Caco-2 (cell line): ENCODE results near the gene SLC17A4. TPM values are rescaled to one million over a fixed set of nuclear protein-coding genes. Genes with fewer than 3 reads are reported as not detected.

Source experiments
- BruUV-seq: library from RNA; stranded (reverse); fragments of 400-500 nt; replicated peaks from 2 replicates; lab custom pipeline; 2021; lab: Mats Ljungman, UMichigan
- CTCF ChIA-PET: fragments of 300-600 bp; sonication (Branson Sonifier 250); formaldehyde crosslinking; loops from one replicate; lab custom pipeline; 2022; ENCODE audit warnings: antibody characterized with exemption; lab: Charles Lee
- POLR2A ChIA-PET: fragments of 300-600 bp; sonication (Branson Sonifier 250); formaldehyde crosslinking; loops from one replicate; lab custom pipeline; 2022; ENCODE audit warnings: antibody characterized with exemption; lab: Charles Lee
- DNase-seq, 2 experiments: peaks; one replicate each; pipeline versions ENCODE4 v3.0.0 to v3.0.0-alpha.2; 2020 to 2022
- H3K27me3 ChIP-seq: replicated peaks from 2 replicates; pipeline ENCODE4 v1.6.0; 2011; ENCODE audit warnings: low read length; ENCODE audit not compliant: control insufficient read depth, insufficient read depth
- H3K36me3 ChIP-seq: 2 replicates; pipeline ENCODE4 v1.5.1; 2011; ENCODE audit warnings: low read length; ENCODE audit not compliant: control insufficient read depth, insufficient read depth
- H3K4me1 ChIP-seq: fragments of 250-450 bp; sonication (Bioruptor Pico); 2 replicates; pipeline ENCODE4 v1.5.1; 2020; ENCODE audit warnings: mild to moderate bottlenecking
- H3K4me3 ChIP-seq: 2 replicates; pipeline ENCODE4 v1.5.1; 2011; ENCODE audit warnings: low read depth, mild to moderate bottlenecking, control low read depth, low read length
- H3K9me3 ChIP-seq: fragments of 250-450 bp; sonication (Bioruptor Pico); 2 replicates; pipeline ENCODE4 v1.5.1; 2020; ENCODE audit warnings: mild to moderate bottlenecking, moderate library complexity
- H3K27ac Mint-ChIP-seq: one replicate; pipeline ENCODE4 v1.8.0; 2022; ENCODE audit warnings: mixed read lengths; ENCODE audit not compliant: unreplicated experiment
- H3K27me3 Mint-ChIP-seq: one replicate; pipeline ENCODE4 v1.8.0; 2022; ENCODE audit warnings: mixed read lengths; ENCODE audit not compliant: insufficient read depth, unreplicated experiment
- H3K36me3 Mint-ChIP-seq: one replicate; pipeline ENCODE4 v1.8.0; 2022; ENCODE audit warnings: mild to moderate bottlenecking, mixed read lengths; ENCODE audit not compliant: insufficient read depth, unreplicated experiment
- H3K4me1 Mint-ChIP-seq: one replicate; pipeline ENCODE4 v1.8.0; 2022; ENCODE audit warnings: low read depth, mixed read lengths; ENCODE audit not compliant: unreplicated experiment
- H3K4me3 Mint-ChIP-seq: one replicate; pipeline ENCODE4 v1.8.0; 2022; ENCODE audit warnings: mild to moderate bottlenecking, moderate library complexity, mixed read lengths; ENCODE audit not compliant: unreplicated experiment
- H3K9me3 Mint-ChIP-seq: one replicate; pipeline ENCODE4 v1.8.0; 2022; ENCODE audit warnings: mixed read lengths; ENCODE audit not compliant: unreplicated experiment
- CTCF ChIP-seq, 2 experiments: fragments of 200-600 bp in 1 of 2; IDR thresholded peaks; 1 replicate in 1 of 2; 2 replicates in 1 of 2; pipeline versions ENCODE4 v1.5.1 to v1.8.0; 2011 to 2022; ENCODE audit warnings: antibody characterized with exemption in 1 of 2, control low read depth in 1 of 2, inconsistent platforms in 1 of 2, low read depth in 1 of 2, low read length in 1 of 2, mild to moderate bottlenecking in 1 of 2, moderate library complexity in 1 of 2; ENCODE audit not compliant: insufficient read depth in 1 of 2, severe bottlenecking in 1 of 2, unreplicated experiment in 1 of 2
- intact Hi-C: fragments of 100-400 bp; cut with micrococcal nuclease; formaldehyde crosslinking; loops from one replicate; pipeline ENCODE4 v1.10.0; 2022; ENCODE audit not compliant: unreplicated experiment
- total RNA-seq: library from RNA; stranded (reverse); gene quantifications from 2 replicates; pipeline ENCODE4 v1.2.3, GENCODE V29; 2022

SLC17A4 gene
- total RNA-seq, 1 experiment from 2014 or later: 0.36 TPM

GRCh38 chr6:25710287-25710686 lies 44.3 kb upstream of the SLC17A4 start:
- TF ChIP-seq CTCF (IDR thresholded peaks at IDR 0.05; ENCODE audit: insufficient read depth in 1 of 2, low read depth in 1 of 2, low read length in 1 of 2, severe bottlenecking in 1 of 2, unreplicated experiment in 1 of 2): no peak
- ChIA-PET CTCF (no interaction called here), POLR2A (no interaction called here)
- DNase-seq: no peak
- no peak overlapping the region for H3K27ac Mint-ChIP-seq
- no peaks in the 10 kb centered on the region for H3K27me3 Mint-ChIP-seq
- no peak overlapping the region for H3K4me3 ChIP-seq
- H3K27me3 ChIP-seq: no peaks in the 10 kb centered on the region
- no peaks in the 10 kb centered on the region for H3K9me3 ChIP-seq
- no peaks in the 10 kb centered on the region for H3K4me1 Mint-ChIP-seq
- H3K4me3 Mint-ChIP-seq: no peak overlapping the region
- intact Hi-C loops: no loop called here
- no TSS peak for BruUV-seq
- no peaks in the 10 kb centered on the region for H3K9me3 Mint-ChIP-seq
- no peaks in the 10 kb centered on the region for H3K36me3 Mint-ChIP-seq
- H3K4me1 ChIP-seq: no peaks in the 10 kb centered on the region
- H3K36me3 ChIP-seq: no peaks in the 10 kb centered on the region

DNA sequence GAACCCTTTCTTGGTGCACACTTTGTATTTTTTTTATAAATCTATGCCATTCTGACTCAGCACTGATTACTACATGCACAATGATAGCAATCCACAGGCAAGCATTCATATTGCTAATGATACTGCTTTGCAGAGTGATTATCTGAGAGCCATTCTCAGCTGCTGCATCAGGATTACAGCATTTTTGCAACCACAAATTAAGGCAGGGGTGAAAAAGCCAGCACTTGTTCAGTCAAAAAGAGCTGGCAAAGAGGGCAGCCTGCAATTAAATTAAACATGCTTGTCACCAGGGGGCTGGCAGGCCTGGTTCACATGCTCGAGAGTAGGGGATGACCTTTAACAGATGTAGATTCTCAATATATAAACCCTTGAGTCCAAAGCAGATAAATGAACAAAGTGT lies 40.7 kb upstream of the SLC17A4 start:
- no peak for DNase-seq
- Mint-ChIP-seq H3K36me3 (no peaks in the 10 kb centered on the region), H3K4me3 (no peak overlapping the region), H3K9me3 (no peaks in the 10 kb centered on the region), H3K4me1 (no peaks in the 10 kb centered on the region), H3K27ac (no peak overlapping the region), H3K27me3 (no peaks in the 10 kb centered on the region)
- Histone ChIP-seq H3K4me3 (no peak overlapping the region), H3K4me1 (no peaks in the 10 kb centered on the region), H3K36me3 (no peaks in the 10 kb centered on the region; the same call in 1 of the 2 replicates), H3K9me3 (no peaks in the 10 kb centered on the region), H3K27me3 (no peaks in the 10 kb centered on the region)
- BruUV-seq: no TSS peak
- intact Hi-C loops: no loop called here
- CTCF ChIA-PET: no interaction called here
- no peak for TF ChIP-seq CTCF (IDR thresholded peaks at IDR 0.05; ENCODE audit: insufficient read depth in 1 of 2, low read depth in 1 of 2, low read length in 1 of 2, severe bottlenecking in 1 of 2, unreplicated experiment in 1 of 2)
- POLR2A ChIA-PET: no interaction called here

- no peak for TF ChIP-seq CTCF (IDR thresholded peaks at IDR 0.05; ENCODE audit: insufficient read depth in 1 of 2, low read depth in 1 of 2, low read length in 1 of 2, severe bottlenecking in 1 of 2, unreplicated experiment in 1 of 2)
- no TSS peak for BruUV-seq
- no peak for DNase-seq
- no peaks in the 10 kb centered on the region for H3K4me1 ChIP-seq
- CTCF ChIA-PET: no interaction called here
- Mint-ChIP-seq H3K27me3 (no peaks in the 10 kb centered on the region), H3K4me3 (no peak overlapping the region), H3K27ac (no peak overlapping the region), H3K9me3 (no peaks in the 10 kb centered on the region), H3K4me1 (no peaks in the 10 kb centered on the region), H3K36me3 (no peaks in the 10 kb centered on the region)
- POLR2A ChIA-PET: no interaction called here
- H3K4me3 ChIP-seq: no peak overlapping the region
- H3K27me3 ChIP-seq: no peaks in the 10 kb centered on the region
- intact Hi-C loops: loop anchor here (5.0 kb wide), 1 partner anchor 102 kb away; no protein-coding TSS in a partner anchor
- no peaks in the 10 kb centered on the region for H3K9me3 ChIP-seq
- no peaks in the 10 kb centered on the region; the same call in 1 of the 2 replicates for H3K36me3 ChIP-seq
Measured at GRCh38 chr6:25714765-25715164, 39.8 kb upstream of the SLC17A4 start.
